T-cell (primary cell): ENCODE measurements around the gene ZC3H12C. TPM values are rescaled to one million over a fixed set of nuclear protein-coding genes. Genes with fewer than 3 reads are reported as not detected.

Experiments used
- ATAC-seq, 4 experiments: fragments of 200-7000 bp in 3 of 4; fragments of 150-1000 bp in 1 of 4; cut with Tn5 transposase; replicated peaks in 1 of 4; 1 replicate in 3 of 4; 2 replicates in 1 of 4; pipeline ENCODE4 v1.10.0; 2021; ENCODE audit warnings: moderate library complexity in 3 of 4, mild to moderate bottlenecking in 2 of 4, moderate number of reproducible peaks in 1 of 4
- CTCF ChIA-PET, 2 donors: fragments of 300-600 bp; sonication (Branson Sonifier 250); formaldehyde crosslinking; loops; one replicate each; lab custom pipeline; 2022; ENCODE audit warnings: antibody characterized with exemption in 2 of 2; lab: Charles Lee
- POLR2A ChIA-PET, 2 donors: fragments of 300-600 bp; sonication (Branson Sonifier 250); formaldehyde crosslinking; loops; one replicate each; lab custom pipeline; 2022; ENCODE audit warnings: antibody characterized with exemption in 2 of 2; lab: Charles Lee
- DNase-seq, 35 experiments: peaks; one replicate each; pipeline versions ENCODE4 v3.0.0 to v3.0.0-alpha.2; 2013 to 2023
- H3K27ac ChIP-seq: one replicate; pipeline ENCODE4 v1.5.1; 2013; ENCODE audit warnings: low read length
- H3K27me3 ChIP-seq, 2 experiments: replicated peaks in 1 of 2; 1 replicate in 1 of 2; 2 replicates in 1 of 2; pipeline versions ENCODE4 v1.6.1 to v1.7.0; 2013; ENCODE audit warnings: low read length in 1 of 2, mixed read lengths in 1 of 2; ENCODE audit not compliant: control insufficient read depth in 2 of 2, insufficient read depth in 2 of 2; ENCODE audit errors: extremely low read depth in 1 of 2
- H3K36me3 ChIP-seq, 2 donors: 1 replicate in 1 of 2; 2 replicates in 1 of 2; pipeline versions ENCODE4 v1.6.1 to v1.7.0; 2013; ENCODE audit warnings: low read length in 1 of 2; ENCODE audit not compliant: control insufficient read depth in 2 of 2, insufficient read depth in 1 of 2; ENCODE audit errors: extremely low read depth in 1 of 2
- H3K4me1 ChIP-seq, 2 experiments: 1 replicate in 1 of 2; 2 replicates in 1 of 2; pipeline versions ENCODE4 v1.6.1 to v1.7.0; 2013; ENCODE audit warnings: low read length in 2 of 2, mixed read lengths in 1 of 2; ENCODE audit not compliant: insufficient read depth in 2 of 2, control insufficient read depth in 1 of 2; ENCODE audit errors: extremely low read depth in 1 of 2
- H3K4me3 ChIP-seq, 2 donors: 1 replicate in 1 of 2; 2 replicates in 1 of 2; pipeline versions ENCODE4 v1.5.1 to v1.7.0; 2013; ENCODE audit warnings: mild to moderate bottlenecking in 2 of 2, low read length in 1 of 2, moderate library complexity in 1 of 2; ENCODE audit not compliant: control insufficient read depth in 1 of 2; ENCODE audit errors: extremely low read depth in 1 of 2
- H3K9me3 ChIP-seq: 2 replicates; pipeline ENCODE4 v1.7.0; 2013
- H3K27ac Mint-ChIP-seq, 2 donors: one replicate each; pipeline ENCODE4 v1.8.0; 2020 to 2021; ENCODE audit warnings: mild to moderate bottlenecking in 2 of 2, mixed read lengths in 2 of 2
- H3K27me3 Mint-ChIP-seq, 2 donors: one replicate each; pipeline ENCODE4 v1.8.0; 2021 to 2022; ENCODE audit warnings: mixed read lengths in 2 of 2
- H3K36me3 Mint-ChIP-seq: one replicate; pipeline ENCODE4 v1.8.0; 2021; ENCODE audit warnings: mixed read lengths
- H3K4me1 Mint-ChIP-seq, 3 donors: one replicate each; pipeline ENCODE4 v1.8.0; 2020 to 2022; ENCODE audit warnings: mixed read lengths in 3 of 3, mild to moderate bottlenecking in 1 of 3
- H3K4me3 Mint-ChIP-seq, 3 donors: one replicate each; pipeline ENCODE4 v1.8.0; 2020 to 2022; ENCODE audit warnings: mild to moderate bottlenecking in 3 of 3, mixed read lengths in 3 of 3, moderate library complexity in 3 of 3
- H3K9me3 Mint-ChIP-seq, 3 donors: one replicate each; pipeline ENCODE4 v1.8.0; 2020 to 2022; ENCODE audit warnings: mixed read lengths in 3 of 3
- WGBS: methylation state at CpG from one replicate; pipeline ENCODE4 v1.1.5; 2013; ENCODE audit warnings: missing lambda C conversion rate; ENCODE audit not compliant: insufficient coverage; 5-methylcytosine and 5-hydroxymethylcytosine counted together
- total RNA-seq, 35 experiments: library from RNA in 6 of 35; stranded (reverse) in 6 of 35; fragments of 120-200 nt in 1 of 35; gene quantifications; one replicate each; pipeline versions ENCODE4 v1.2.1 to v1.2.4 and lab custom pipeline; 2013 to 2026

Gene ZC3H12C
- total RNA-seq, 5 donors from 2014 or later (not counting 1 experiment from before 2014, with no cell fraction given) = 0.10 to 0.23 (median 0.14) TPM

GRCh38 chr11:110121204-110121603, 28.0 kb downstream of the ZC3H12C start:
- ChIA-PET CTCF (no interaction called here), POLR2A (no interaction called here)
- ATAC-seq (no peak), DNase-seq (no peak)
- Histone ChIP-seq H3K36me3 (no peaks in the 10 kb centered on the region), H3K4me1 (no peaks in the 10 kb centered on the region), H3K4me3 (no peak overlapping the region), H3K9me3 (no peaks in the 10 kb centered on the region), H3K27ac (no peak overlapping the region), H3K27me3 (no peaks in the 10 kb centered on the region)
- H3K27ac Mint-ChIP-seq = no peak overlapping the region
- H3K36me3 Mint-ChIP-seq = no peaks in the 10 kb centered on the region
- no peaks in the 10 kb centered on the region for H3K4me1 Mint-ChIP-seq
- 100% methylated on average over 1 of the region's 4 CpGs for WGBS
- H3K27me3 Mint-ChIP-seq = peaks cover 3 to 6% of the 10 kb centered on the region in 2 donors
- H3K9me3 Mint-ChIP-seq = no peaks in the 10 kb centered on the region
- no peak overlapping the region for H3K4me3 Mint-ChIP-seq

- DNase-seq (no peak), ATAC-seq (no peak)
- CTCF ChIA-PET = no interaction called here
- no peak overlapping the region for H3K4me3 Mint-ChIP-seq
- POLR2A ChIA-PET = no interaction called here
- no peaks in the 10 kb centered on the region for H3K4me1 Mint-ChIP-seq
- no peak overlapping the region for H3K27ac Mint-ChIP-seq
- H3K27me3 ChIP-seq = no peaks in the 10 kb centered on the region
- H3K9me3 Mint-ChIP-seq = no peaks in the 10 kb centered on the region
- no peaks in the 10 kb centered on the region for H3K36me3 ChIP-seq
- H3K36me3 Mint-ChIP-seq = no peaks in the 10 kb centered on the region
- no peak overlapping the region for H3K4me3 ChIP-seq
- H3K27ac ChIP-seq = no peak overlapping the region
- no CpG with 5 or more reads among the region's 3 CpGs for WGBS
- H3K9me3 ChIP-seq = no peaks in the 10 kb centered on the region
- no peaks in the 10 kb centered on the region for H3K4me1 ChIP-seq
- peaks cover 3 to 10% of the 10 kb centered on the region in 2 donors for H3K27me3 Mint-ChIP-seq
These were observed 29.8 kb downstream of the ZC3H12C start for GRCh38 chr11:110123003-110123402.

DNA sequence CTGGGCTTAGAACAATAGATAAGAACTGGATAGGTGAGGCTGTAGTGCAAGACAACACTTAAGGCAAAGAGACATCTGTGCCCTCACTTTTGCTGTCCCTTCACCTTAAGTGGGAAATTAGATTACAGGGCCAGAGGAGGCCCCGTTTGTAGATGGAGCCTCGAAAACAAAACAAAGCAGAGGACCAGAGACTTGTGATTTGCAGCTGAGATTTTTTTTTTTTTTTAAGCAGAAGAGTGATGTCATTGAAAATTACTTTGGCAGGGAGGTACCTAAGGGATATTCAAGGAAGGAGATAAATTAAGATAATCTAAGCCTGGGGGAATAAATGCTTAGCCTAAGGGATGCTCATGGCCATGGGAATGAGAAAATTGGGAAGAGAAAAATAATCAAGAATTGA, 31.4 kb downstream of the ZC3H12C start:
- no peak overlapping the region for H3K27ac ChIP-seq
- Mint-ChIP-seq H3K4me1 (no peaks in the 10 kb centered on the region), H3K9me3 (no peaks in the 10 kb centered on the region), H3K36me3 (no peaks in the 10 kb centered on the region), H3K4me3 (no peak overlapping the region), H3K27me3 (peaks cover 3 to 10% of the 10 kb centered on the region in 2 donors), H3K27ac (no peak overlapping the region)
- no peaks in the 10 kb centered on the region for H3K9me3 ChIP-seq
- H3K36me3 ChIP-seq = no peaks in the 10 kb centered on the region
- H3K27me3 ChIP-seq = no peaks in the 10 kb centered on the region
- ChIA-PET CTCF (interaction anchor here in 1 of 2 donors (0.6 kb wide), 1 partner anchor 11 kb away, joined by 4 read pairs; no protein-coding TSS in a partner anchor), POLR2A (no interaction called here)
- H3K4me3 ChIP-seq = no peak overlapping the region
- DNase-seq (no peak), ATAC-seq (no peak)
- no peaks in the 10 kb centered on the region for H3K4me1 ChIP-seq
- 89% methylated on average over 2 of the region's 2 CpGs for WGBS

DNA sequence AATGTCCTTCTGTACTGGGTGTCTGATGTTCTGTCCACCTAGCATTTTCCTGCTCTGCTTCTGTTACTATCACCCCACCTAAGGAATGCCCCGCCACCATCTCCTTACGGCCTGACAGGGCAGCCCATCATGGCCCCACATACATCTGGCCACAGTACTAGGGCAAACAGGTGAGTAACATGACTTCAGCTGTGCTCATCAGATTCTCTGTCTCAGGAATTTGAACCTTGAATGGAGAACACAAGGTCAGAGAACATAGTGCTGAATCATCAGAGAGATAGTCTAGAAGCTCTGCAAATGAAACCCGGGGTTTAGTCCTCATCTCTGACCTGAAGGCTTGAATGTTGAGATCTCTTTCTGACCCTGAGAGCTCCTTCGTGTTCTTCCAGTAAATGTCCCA, 32.4 kb downstream of the ZC3H12C start:
- H3K36me3 ChIP-seq = no peaks in the 10 kb centered on the region
- H3K4me1 Mint-ChIP-seq = no peaks in the 10 kb centered on the region
- H3K4me3 Mint-ChIP-seq = no peak overlapping the region
- no peak overlapping the region for H3K4me3 ChIP-seq
- ChIA-PET CTCF (interaction anchor here in 1 of 2 donors (0.7 kb wide), 1 partner anchor 14 kb away, joined by 6 read pairs; no protein-coding TSS in a partner anchor), POLR2A (no interaction called here)
- DNase-seq (no peak), ATAC-seq (no peak)
- 82% methylated on average over 3 of the region's 4 CpGs for WGBS
- no peaks in the 10 kb centered on the region for H3K27me3 ChIP-seq
- no peak overlapping the region for H3K27ac ChIP-seq
- no peaks in the 10 kb centered on the region for H3K9me3 Mint-ChIP-seq
- H3K36me3 Mint-ChIP-seq = no peaks in the 10 kb centered on the region
- H3K27me3 Mint-ChIP-seq = peaks cover 3 to 11% of the 10 kb centered on the region in 2 donors
- no peaks in the 10 kb centered on the region for H3K4me1 ChIP-seq
- no peaks in the 10 kb centered on the region for H3K9me3 ChIP-seq
- no peak overlapping the region for H3K27ac Mint-ChIP-seq

GRCh38 chr11:110126936-110127335, 33.7 kb downstream of the ZC3H12C start:
- Mint-ChIP-seq H3K4me3 (no peak overlapping the region), H3K27me3 (peaks cover 8 to 17% of the 10 kb centered on the region in 2 donors), H3K36me3 (no peaks in the 10 kb centered on the region), H3K9me3 (no peaks in the 10 kb centered on the region), H3K4me1 (no peaks in the 10 kb centered on the region), H3K27ac (no peak overlapping the region)
- Histone ChIP-seq H3K27ac (no peak overlapping the region), H3K9me3 (no peaks in the 10 kb centered on the region), H3K4me1 (no peaks in the 10 kb centered on the region), H3K27me3 (no peaks in the 10 kb centered on the region), H3K4me3 (no peak overlapping the region), H3K36me3 (no peaks in the 10 kb centered on the region)
- ATAC-seq = no peak
- no peak for DNase-seq
- ChIA-PET CTCF (no interaction called here), POLR2A (interaction anchor here (0.6 kb wide), 2 partner anchors 9 to 423 kb away, joined by 3 to 4 read pairs; no protein-coding TSS in a partner anchor)
- no CpG with 5 or more reads among the region's 4 CpGs for WGBS

- Histone ChIP-seq H3K27ac (no peak overlapping the region), H3K36me3 (no peaks in the 10 kb centered on the region), H3K9me3 (no peaks in the 10 kb centered on the region), H3K27me3 (no peaks in the 10 kb centered on the region), H3K4me3 (no peak overlapping the region), H3K4me1 (no peaks in the 10 kb centered on the region)
- POLR2A ChIA-PET = interaction anchor here in 1 of 2 donors (0.7 kb wide), 1 partner anchor 55 kb away, joined by 3 read pairs; no protein-coding TSS in a partner anchor
- DNase-seq (no peak), ATAC-seq (no peak)
- H3K9me3 Mint-ChIP-seq = no peaks in the 10 kb centered on the region
- CTCF ChIA-PET = no interaction called here
- H3K27me3 Mint-ChIP-seq = peaks cover 8 to 17% of the 10 kb centered on the region in 2 donors
- H3K4me1 Mint-ChIP-seq = no peaks in the 10 kb centered on the region
- no peak overlapping the region for H3K4me3 Mint-ChIP-seq
- WGBS = no CpG with 5 or more reads among the region's 2 CpGs
- H3K36me3 Mint-ChIP-seq = no peaks in the 10 kb centered on the region
- no peak overlapping the region for H3K27ac Mint-ChIP-seq
These were observed 35.0 kb downstream of the ZC3H12C start for GRCh38 chr11:110128161-110128560.
